ENCODE results near the gene CCDC195.

The CCDC195 gene

DNA sequence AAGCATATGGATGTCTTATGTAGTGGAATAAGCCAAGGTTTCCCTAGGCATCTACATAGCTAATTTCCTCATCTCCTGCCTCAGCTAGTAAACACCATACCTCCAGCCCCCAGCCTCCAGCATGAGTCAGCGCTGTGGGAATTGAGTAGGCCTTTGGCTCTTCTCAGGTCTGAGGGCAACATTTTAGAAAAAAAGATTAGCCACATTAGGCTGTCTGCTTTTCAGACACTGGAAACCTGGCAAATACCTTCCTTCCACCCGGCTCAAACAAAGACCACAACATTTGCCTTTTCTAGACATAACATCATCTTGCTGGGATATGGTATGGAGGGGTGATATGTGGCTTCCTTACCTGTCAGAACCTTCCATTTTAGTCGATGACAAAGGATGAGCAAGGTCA, 6.1 kb upstream of the CCDC195 start:
- Mint-ChIP-seq H3K36me3 (no peaks in the 10 kb centered on the region), H3K4me1 (ENCODE audit: low read depth) (no peaks in the 10 kb centered on the region), H3K4me3 (no peak overlapping the region), H3K27me3 (no peaks in the 10 kb centered on the region), H3K27ac (no peak overlapping the region), H3K9me3 (ENCODE audit: low read depth) (peaks cover 7% of the 10 kb centered on the region)

DNA sequence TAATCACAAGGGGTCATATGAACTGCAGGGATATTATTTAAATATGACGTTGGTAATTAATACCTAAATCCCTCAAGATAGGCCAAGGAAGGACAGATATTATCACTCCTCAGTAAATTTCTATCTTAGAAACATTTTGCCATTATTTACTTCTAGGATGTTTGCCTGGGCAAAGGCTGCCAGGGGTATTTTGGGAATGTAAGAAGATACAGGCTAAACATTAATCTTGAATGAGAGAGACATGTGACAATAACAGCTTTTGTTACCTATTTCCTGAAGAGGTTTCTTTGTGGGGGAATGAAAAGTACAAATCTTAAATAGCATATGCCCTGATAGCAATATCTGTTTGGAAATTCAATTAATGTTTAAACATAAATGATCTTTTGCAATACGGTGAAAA, 756 bp upstream of the CCDC195 start:
- H3K4me3 Mint-ChIP-seq = no peak overlapping the region
- H3K27ac Mint-ChIP-seq = no peak overlapping the region
- H3K27me3 Mint-ChIP-seq = peaks cover 3% of the 10 kb centered on the region
- H3K9me3 Mint-ChIP-seq (ENCODE audit: low read depth) = peaks cover 11% of the 10 kb centered on the region
- no peaks in the 10 kb centered on the region for H3K4me1 Mint-ChIP-seq (ENCODE audit: low read depth)
- H3K36me3 Mint-ChIP-seq = peaks cover 4% of the 10 kb centered on the region

DNA sequence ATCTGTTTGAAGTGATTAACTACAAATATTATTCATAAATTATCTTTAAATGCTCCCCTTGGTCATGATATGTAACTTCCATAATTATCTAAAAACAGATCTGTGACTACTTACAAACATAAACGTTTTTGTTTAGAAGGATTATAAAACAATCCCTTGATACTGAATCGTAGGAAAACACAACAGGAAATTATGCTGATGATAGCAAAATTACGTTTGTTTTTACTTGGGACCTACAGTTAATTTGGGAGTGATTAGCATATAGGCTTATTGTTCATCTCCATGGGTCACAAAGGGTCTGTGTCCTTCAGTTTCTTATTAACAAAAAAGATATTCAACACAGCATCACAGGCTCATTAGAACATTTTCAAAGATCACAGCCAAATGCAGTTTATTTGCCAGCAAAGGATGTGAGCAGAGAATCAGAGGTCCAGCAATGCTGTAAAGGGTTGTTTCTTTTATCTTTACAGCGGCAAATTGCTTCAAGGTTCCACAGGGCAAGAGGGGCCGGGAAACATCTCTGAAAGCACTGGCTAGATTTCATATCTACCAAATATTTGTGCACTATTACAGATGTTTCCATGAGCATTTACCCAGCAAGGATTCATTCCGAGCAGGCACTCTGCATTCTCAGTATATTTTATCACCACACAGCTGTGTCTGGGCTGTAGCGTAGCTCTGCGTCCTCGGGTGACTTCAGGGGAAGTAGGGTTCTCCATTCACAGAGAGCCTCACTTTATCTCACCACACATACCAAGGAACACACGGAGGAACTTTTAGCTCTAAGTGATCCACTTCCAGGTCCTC, 4.1 kb downstream of the CCDC195 start:
- no peak overlapping the region for H3K27ac Mint-ChIP-seq
- peaks cover 11% of the 10 kb centered on the region for H3K27me3 Mint-ChIP-seq
- peaks cover 11% of the 10 kb centered on the region for H3K9me3 Mint-ChIP-seq (ENCODE audit: low read depth)
- H3K36me3 Mint-ChIP-seq = peaks cover 4% of the 10 kb centered on the region
- H3K4me1 Mint-ChIP-seq (ENCODE audit: low read depth) = no peaks in the 10 kb centered on the region
- no peak overlapping the region for H3K4me3 Mint-ChIP-seq

DNA sequence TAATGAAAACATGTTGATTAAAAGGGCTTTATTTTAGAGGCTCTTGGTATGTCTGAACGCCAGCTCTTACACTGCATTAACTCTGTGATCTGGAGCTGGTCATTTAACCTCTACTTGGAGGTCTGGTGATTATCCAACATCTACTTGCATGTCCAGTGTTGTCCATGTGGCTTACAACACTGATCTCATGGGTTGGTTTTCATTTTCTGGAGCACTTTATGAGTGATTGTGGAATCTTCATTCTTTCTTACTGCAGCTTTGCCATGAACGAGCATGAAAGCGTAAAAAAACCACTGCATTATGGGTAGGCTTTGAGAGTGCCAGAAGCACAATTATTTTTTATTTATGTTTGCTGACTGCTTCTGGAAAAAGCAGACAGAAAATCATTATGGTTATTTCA, 4.8 kb downstream of the CCDC195 start:
- H3K36me3 Mint-ChIP-seq = peaks cover 4% of the 10 kb centered on the region
- peaks cover 11% of the 10 kb centered on the region for H3K27me3 Mint-ChIP-seq
- H3K4me3 Mint-ChIP-seq = no peak overlapping the region
- no peaks in the 10 kb centered on the region for H3K4me1 Mint-ChIP-seq (ENCODE audit: low read depth)
- peaks cover 11% of the 10 kb centered on the region for H3K9me3 Mint-ChIP-seq (ENCODE audit: low read depth)
- H3K27ac Mint-ChIP-seq = no peak overlapping the region

DNA sequence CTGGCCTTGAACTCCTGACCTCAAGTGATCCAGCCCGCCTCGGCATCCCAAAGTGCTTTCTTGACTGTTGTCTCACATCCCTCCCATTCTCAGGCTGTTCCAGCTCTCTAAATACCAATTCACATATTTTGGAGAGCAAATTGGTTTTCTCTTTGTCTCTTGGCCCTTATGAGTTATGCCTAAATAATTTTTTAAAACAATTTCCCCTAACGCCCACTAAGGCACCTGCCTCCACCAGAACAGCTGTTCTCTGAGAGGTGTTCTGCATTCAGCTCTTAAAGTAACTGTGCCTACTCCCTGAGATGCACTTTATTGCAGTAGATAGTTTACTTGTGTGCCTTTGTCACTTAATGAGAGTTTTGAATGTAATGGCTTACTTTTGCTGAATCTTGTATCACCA, 6.9 kb downstream of the CCDC195 start:
- H3K27me3 Mint-ChIP-seq = peaks cover 9% of the 10 kb centered on the region

DNA sequence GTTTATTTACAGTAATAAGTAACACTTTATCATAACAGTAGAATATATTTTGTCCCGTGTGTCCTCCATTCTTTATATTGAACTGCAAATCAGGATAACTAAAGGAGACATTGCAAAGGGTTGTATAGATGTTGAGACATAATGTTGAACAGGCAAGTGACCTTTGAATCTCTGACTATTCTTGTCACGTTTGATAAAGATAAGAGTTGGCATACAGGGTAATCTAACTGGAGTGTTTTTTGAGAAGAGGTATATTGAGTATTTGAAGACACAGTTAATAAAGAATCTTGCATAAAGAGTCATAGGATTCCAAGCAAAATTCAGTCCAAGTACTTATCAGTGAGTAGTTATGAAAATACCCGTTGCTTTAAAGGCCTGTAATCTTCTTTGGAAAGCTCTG, 21.7 kb downstream of the CCDC195 start:
- no peak overlapping the region for H3K4me3 Mint-ChIP-seq
- H3K27me3 Mint-ChIP-seq = no peaks in the 10 kb centered on the region
- no peaks in the 10 kb centered on the region for H3K36me3 Mint-ChIP-seq
- H3K9me3 Mint-ChIP-seq (ENCODE audit: low read depth) = no peaks in the 10 kb centered on the region
- H3K27ac Mint-ChIP-seq = no peak overlapping the region
- H3K4me1 Mint-ChIP-seq (ENCODE audit: low read depth) = no peaks in the 10 kb centered on the region

More for the DNA sequence above, 6.9 kb downstream of the CCDC195 start:
- Mint-ChIP-seq H3K36me3 (peaks cover 4% of the 10 kb centered on the region), H3K27ac (no peak overlapping the region), H3K4me1 (ENCODE audit: low read depth) (no peaks in the 10 kb centered on the region), H3K4me3 (no peak overlapping the region), H3K9me3 (ENCODE audit: low read depth) (peaks cover 11% of the 10 kb centered on the region)

DNA sequence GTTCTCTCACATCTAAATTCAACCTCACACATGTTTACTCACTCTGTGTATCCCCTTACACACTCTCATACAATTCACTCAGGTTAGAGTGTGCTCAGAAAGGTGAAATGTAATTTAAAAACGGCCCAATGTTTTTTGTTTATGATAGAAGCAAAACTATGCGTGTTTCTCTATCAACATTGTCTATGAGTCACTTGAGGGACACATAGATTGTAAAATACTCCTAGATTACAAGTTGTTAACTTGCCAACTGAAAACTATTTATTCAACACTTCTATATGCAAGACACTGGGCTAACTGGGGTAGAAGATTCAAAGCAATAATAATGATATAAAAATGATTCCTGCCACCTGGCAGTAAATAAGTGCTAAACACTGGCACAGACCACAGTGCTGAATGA, 24.6 kb downstream of the CCDC195 start:
- Mint-ChIP-seq H3K4me3 (no peak overlapping the region), H3K4me1 (ENCODE audit: low read depth) (no peaks in the 10 kb centered on the region), H3K27me3 (no peaks in the 10 kb centered on the region), H3K9me3 (ENCODE audit: low read depth) (no peaks in the 10 kb centered on the region), H3K36me3 (no peaks in the 10 kb centered on the region), H3K27ac (no peak overlapping the region)

DNA sequence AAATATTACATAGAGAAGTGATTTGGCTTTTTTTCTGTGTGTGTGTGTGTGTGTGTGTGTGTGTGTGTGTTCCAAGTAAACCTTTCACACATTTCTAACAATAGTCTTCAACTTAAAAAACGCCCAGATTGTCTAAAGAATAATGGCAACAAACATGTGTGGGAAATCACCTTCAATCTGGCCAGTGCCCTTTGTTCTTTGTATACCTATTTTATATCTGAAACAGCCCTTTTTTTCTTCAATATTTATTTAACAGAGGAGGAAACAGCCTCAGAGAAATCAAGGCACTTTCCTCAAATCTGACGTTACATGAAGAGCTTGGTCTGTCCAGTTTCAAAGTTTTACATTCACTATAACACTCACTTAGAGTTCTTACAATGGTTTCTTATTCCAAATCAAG, 25.3 kb downstream of the CCDC195 start:
- no peaks in the 10 kb centered on the region for H3K4me1 Mint-ChIP-seq (ENCODE audit: low read depth)
- H3K27me3 Mint-ChIP-seq = no peaks in the 10 kb centered on the region
- no peaks in the 10 kb centered on the region for H3K9me3 Mint-ChIP-seq (ENCODE audit: low read depth)
- no peak overlapping the region for H3K27ac Mint-ChIP-seq
- H3K4me3 Mint-ChIP-seq = no peak overlapping the region
- H3K36me3 Mint-ChIP-seq = no peaks in the 10 kb centered on the region

DNA sequence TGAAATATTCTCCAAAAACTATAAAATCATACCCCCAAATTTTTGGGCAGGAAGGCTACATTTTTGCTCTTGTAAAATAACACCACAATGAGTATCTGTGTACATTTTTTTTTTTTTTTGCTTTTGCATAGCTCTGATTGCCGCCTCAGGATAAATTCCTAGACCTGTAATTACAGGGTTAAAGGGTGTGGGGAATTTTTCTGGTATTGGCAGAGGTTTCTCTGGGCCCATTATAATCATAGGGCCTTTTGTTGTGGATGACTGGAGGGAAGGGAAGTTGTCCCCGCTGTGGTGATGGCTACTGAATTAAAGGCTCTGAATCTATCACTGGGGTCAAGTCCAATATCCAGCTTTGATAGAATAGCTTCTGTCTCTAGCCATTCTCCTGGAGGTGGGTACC, 26.6 kb downstream of the CCDC195 start:
- H3K36me3 Mint-ChIP-seq = no peaks in the 10 kb centered on the region
- H3K9me3 Mint-ChIP-seq (ENCODE audit: low read depth) = no peaks in the 10 kb centered on the region
- no peak overlapping the region for H3K4me3 Mint-ChIP-seq
- no peaks in the 10 kb centered on the region for H3K4me1 Mint-ChIP-seq (ENCODE audit: low read depth)
- H3K27me3 Mint-ChIP-seq = no peaks in the 10 kb centered on the region
- no peak overlapping the region for H3K27ac Mint-ChIP-seq

DNA sequence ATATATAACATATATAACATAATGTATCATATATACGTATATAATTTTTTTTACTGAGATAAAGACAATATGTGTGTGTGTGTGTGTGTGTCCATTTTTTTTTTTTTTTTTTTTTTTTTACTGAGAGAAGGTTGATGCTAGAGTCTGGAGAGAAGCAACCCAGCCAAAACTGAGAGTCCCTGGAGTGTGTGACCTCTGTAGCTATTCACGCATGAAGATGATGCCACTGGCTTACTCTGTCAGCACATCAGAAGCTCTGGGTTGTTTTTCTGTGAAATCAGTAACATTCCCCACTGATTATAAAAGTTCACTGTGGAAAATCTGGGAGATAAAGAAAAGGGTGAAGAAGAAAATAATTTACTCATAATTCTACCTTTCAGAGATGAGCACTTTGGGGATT, 27.2 kb downstream of the CCDC195 start:
- no peak overlapping the region for H3K4me3 Mint-ChIP-seq
- no peaks in the 10 kb centered on the region for H3K36me3 Mint-ChIP-seq
- H3K27ac Mint-ChIP-seq = no peak overlapping the region
- peaks cover 1% of the 10 kb centered on the region for H3K27me3 Mint-ChIP-seq
- H3K4me1 Mint-ChIP-seq (ENCODE audit: low read depth) = no peaks in the 10 kb centered on the region
- H3K9me3 Mint-ChIP-seq (ENCODE audit: low read depth) = no peaks in the 10 kb centered on the region

DNA sequence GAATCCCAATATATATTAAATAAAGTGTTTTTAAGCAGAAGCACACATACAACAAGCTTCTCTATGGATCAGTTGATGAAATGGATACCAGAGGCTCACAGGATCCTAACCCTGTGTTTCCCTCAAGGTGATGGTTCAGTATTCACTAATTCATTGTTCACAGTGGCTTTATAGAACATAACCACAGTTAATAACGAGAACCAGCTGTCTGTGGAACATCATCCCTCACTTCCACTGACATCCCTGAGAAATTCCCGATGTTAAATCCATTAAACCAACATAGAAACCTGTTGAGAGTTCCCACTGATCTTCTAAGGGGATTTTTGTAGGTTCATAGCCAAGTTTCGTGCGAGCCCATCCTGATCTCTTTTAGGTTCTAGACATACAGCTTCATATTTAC, 29.0 kb downstream of the CCDC195 start:
- Mint-ChIP-seq H3K36me3 (peaks cover 2% of the 10 kb centered on the region), H3K4me1 (ENCODE audit: low read depth) (no peaks in the 10 kb centered on the region)

DNA sequence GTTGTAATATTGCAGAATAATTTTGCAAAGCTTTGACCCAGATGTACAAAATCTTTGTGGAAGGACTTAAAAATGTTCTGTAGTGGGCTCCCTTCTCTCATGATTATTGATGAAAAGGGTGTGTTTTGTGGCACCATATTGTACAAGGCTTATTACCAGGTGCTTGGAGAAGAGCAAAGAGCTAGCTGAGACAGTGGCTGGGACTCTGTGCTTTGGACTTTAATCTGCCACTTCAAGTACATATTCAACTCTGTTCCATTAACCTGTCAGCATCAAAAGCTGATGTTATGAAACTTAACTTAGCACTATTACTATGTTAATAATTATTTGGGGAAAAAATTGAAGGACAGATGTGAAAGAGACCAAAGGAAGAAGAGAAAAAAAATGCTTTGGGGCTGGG, 31.0 kb downstream of the CCDC195 start:
- peaks cover 3% of the 10 kb centered on the region for H3K27me3 Mint-ChIP-seq
- H3K4me3 Mint-ChIP-seq = no peak overlapping the region
- H3K9me3 Mint-ChIP-seq (ENCODE audit: low read depth) = no peaks in the 10 kb centered on the region
- H3K4me1 Mint-ChIP-seq (ENCODE audit: low read depth) = no peaks in the 10 kb centered on the region
- peaks cover 2% of the 10 kb centered on the region for H3K36me3 Mint-ChIP-seq
- no peak overlapping the region for H3K27ac Mint-ChIP-seq

More for the DNA sequence above, 29.0 kb downstream of the CCDC195 start:
- H3K9me3 Mint-ChIP-seq (ENCODE audit: low read depth) = no peaks in the 10 kb centered on the region
- H3K27me3 Mint-ChIP-seq = peaks cover 3% of the 10 kb centered on the region
- H3K4me3 Mint-ChIP-seq = no peak overlapping the region
- H3K27ac Mint-ChIP-seq = no peak overlapping the region

DNA sequence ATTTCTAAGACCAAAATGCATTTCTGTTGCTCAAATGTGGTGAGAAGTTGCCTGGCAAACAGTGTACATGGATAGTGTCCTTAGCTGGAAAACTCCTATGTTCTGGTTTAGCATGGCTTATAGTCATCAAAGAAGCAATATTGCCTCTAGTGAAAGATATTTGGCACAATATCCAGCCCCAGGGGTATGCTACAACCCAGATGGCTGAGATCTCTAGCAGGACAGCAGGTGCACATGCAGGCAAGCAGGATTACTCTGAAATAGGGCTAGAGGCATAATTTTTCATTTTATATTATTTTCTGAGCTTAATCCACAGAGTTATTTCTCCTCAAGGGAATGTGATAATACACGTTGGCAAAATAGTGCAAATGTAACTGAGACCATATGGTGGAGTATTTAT, 34.0 kb downstream of the CCDC195 start:
- Mint-ChIP-seq H3K27me3 (peaks cover 3% of the 10 kb centered on the region), H3K4me3 (no peak overlapping the region), H3K9me3 (ENCODE audit: low read depth) (no peaks in the 10 kb centered on the region), H3K4me1 (ENCODE audit: low read depth) (no peaks in the 10 kb centered on the region), H3K27ac (no peak overlapping the region), H3K36me3 (peaks cover 2% of the 10 kb centered on the region)

DNA sequence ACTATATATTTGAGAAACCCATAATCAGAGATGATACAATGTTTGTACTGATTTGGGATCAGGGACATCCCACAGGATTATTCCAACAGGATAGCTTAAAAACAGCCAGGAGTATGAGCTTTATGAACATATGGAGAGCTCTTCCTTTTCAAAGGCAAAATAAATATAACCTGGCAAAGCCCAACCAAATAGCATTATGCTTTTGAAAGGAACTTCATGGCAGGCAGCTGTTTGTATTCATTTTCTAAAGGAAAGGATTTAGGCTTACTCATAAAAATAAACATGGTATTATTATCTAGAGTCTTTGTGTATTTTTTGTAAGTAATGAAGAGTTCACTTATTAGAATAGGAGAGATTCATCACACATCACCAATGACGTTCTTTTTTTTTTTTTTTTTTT, 44.4 kb downstream of the CCDC195 start:
- H3K4me1 Mint-ChIP-seq (ENCODE audit: low read depth) = peaks cover 3% of the 10 kb centered on the region

DNA sequence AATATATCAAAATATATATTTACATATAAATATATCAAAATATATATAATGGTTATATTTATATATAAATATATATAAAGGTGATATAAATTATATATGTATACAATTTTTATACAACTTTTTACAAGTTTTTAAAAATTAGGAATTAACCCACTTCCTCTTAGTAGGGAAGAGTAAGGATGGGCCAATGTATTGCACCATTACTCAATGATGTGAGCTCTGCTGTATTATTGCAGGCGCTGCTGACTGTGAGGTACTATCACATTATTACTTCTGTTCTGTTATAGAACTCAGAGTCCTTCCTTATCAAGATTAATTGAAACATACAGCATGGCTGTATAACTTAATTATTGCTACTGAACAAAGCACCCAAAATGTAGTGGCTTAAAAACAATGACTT, 46.0 kb downstream of the CCDC195 start:
- H3K9me3 Mint-ChIP-seq (ENCODE audit: low read depth) = no peaks in the 10 kb centered on the region
- H3K27me3 Mint-ChIP-seq = no peaks in the 10 kb centered on the region
- H3K36me3 Mint-ChIP-seq = no peaks in the 10 kb centered on the region
- no peak overlapping the region for H3K4me3 Mint-ChIP-seq
- peaks cover 3% of the 10 kb centered on the region for H3K4me1 Mint-ChIP-seq (ENCODE audit: low read depth)
- no peak overlapping the region for H3K27ac Mint-ChIP-seq

More for the DNA sequence above, 44.4 kb downstream of the CCDC195 start:
- no peaks in the 10 kb centered on the region for H3K36me3 Mint-ChIP-seq
- no peaks in the 10 kb centered on the region for H3K9me3 Mint-ChIP-seq (ENCODE audit: low read depth)
- H3K27ac Mint-ChIP-seq = no peak overlapping the region
- no peak overlapping the region for H3K4me3 Mint-ChIP-seq
- H3K27me3 Mint-ChIP-seq = no peaks in the 10 kb centered on the region

DNA sequence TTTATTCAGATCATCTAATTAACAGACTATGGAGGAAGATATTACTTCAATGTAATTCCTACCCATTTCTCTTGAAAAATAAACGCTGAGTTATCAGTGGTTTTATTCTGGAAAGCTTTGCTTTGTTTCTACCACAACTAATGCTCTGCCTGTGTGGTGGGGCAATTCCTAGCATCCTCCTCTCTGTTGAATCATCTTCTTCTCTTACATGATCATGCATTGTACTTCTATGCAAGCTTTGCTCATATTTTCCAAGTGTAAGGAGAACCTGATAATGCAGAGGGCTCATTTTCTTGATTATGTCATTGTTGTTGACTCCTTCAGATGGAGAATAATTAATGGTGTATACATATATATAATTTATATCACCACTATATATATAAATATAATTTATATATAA, 46.7 kb downstream of the CCDC195 start:
- no peak overlapping the region for H3K4me3 Mint-ChIP-seq
- H3K4me1 Mint-ChIP-seq (ENCODE audit: low read depth) = peaks cover 3% of the 10 kb centered on the region
- H3K9me3 Mint-ChIP-seq (ENCODE audit: low read depth) = no peaks in the 10 kb centered on the region
- H3K27ac Mint-ChIP-seq = no peak overlapping the region
- no peaks in the 10 kb centered on the region for H3K36me3 Mint-ChIP-seq
- no peaks in the 10 kb centered on the region for H3K27me3 Mint-ChIP-seq

All from activated naive CD8-positive, alpha-beta T cell (primary cell).